HEK293T (cell line): ENCODE data around the gene KRI1.

Source experiments
- CTCF ChIA-PET: fragments of 350-600 bp; formaldehyde crosslinking; extraction: SDS; loops from one replicate; lab custom pipeline; 2021; ENCODE audit warnings: antibody characterized with exemption, inconsistent platforms; lab: Yijun Ruan, JAX
- POLR2A ChIA-PET: fragments of 350-600 bp; formaldehyde crosslinking; extraction: SDS; loops from one replicate; lab custom pipeline; 2020; ENCODE audit warnings: antibody characterized with exemption, inconsistent platforms; lab: Yijun Ruan, JAX
- DNase-seq: peaks from one replicate; pipeline ENCODE4 v3.0.0; 2012; ENCODE audit warnings: mixed read lengths; ENCODE audit errors: extremely low spot score
- ARNT ChIP-seq: fragments of 450-650 bp; IDR thresholded peaks from 2 replicates; pipeline ENCODE4 v1.6.1; 2017; ENCODE audit warnings: mild to moderate bottlenecking
- BHLHE40 ChIP-seq: fragments of 450-650 bp; IDR thresholded peaks from 2 replicates; pipeline ENCODE4 v1.6.1; 2016; ENCODE audit warnings: mild to moderate bottlenecking, moderate library complexity, borderline replicate concordance
- CTBP1 ChIP-seq: fragments of 450-650 bp; IDR thresholded peaks from 2 replicates; pipeline ENCODE4 v1.6.1; 2016; ENCODE audit warnings: borderline replicate concordance
- ELF4 ChIP-seq: fragments of 450-650 bp; IDR thresholded peaks from 2 replicates; pipeline ENCODE4 v1.6.1; 2017; ENCODE audit warnings: antibody characterized with exemption
- FOXA1 ChIP-seq: fragments of 450-650 bp; IDR thresholded peaks from 2 replicates; pipeline ENCODE4 v1.6.1; 2016; ENCODE audit warnings: mild to moderate bottlenecking
- FOXK2 ChIP-seq: fragments of 450-650 bp; IDR thresholded peaks from 2 replicates; pipeline ENCODE4 v1.6.1; 2016; ENCODE audit warnings: mild to moderate bottlenecking
- FOXM1 ChIP-seq: fragments of 450-650 bp; IDR thresholded peaks from 2 replicates; pipeline ENCODE4 v1.6.1; 2017; ENCODE audit warnings: mild to moderate bottlenecking, borderline replicate concordance
- HDGF ChIP-seq: fragments of 450-650 bp; IDR thresholded peaks from 2 replicates; pipeline ENCODE4 v1.6.1; 2017; ENCODE audit warnings: antibody characterized with exemption, borderline replicate concordance
- L3MBTL2 ChIP-seq: fragments of 450-650 bp; conservative IDR thresholded peaks from 2 replicates; pipeline ENCODE4 v1.6.1; 2016; ENCODE audit warnings: mild to moderate bottlenecking
- LEF1 ChIP-seq: fragments of 450-650 bp; IDR thresholded peaks from 2 replicates; pipeline ENCODE4 v1.6.1; 2017; ENCODE audit warnings: mild to moderate bottlenecking, borderline replicate concordance
- NFRKB ChIP-seq: fragments of 450-650 bp; IDR thresholded peaks from 2 replicates; pipeline ENCODE4 v1.6.1; 2016; ENCODE audit warnings: mild to moderate bottlenecking, moderate library complexity
- SP1 ChIP-seq: fragments of 450-650 bp; IDR thresholded peaks from 2 replicates; pipeline ENCODE4 v1.6.1; 2017
- SUZ12 ChIP-seq: fragments of 450-650 bp; IDR thresholded peaks from 2 replicates; pipeline ENCODE4 v1.6.1; 2016; ENCODE audit warnings: mild to moderate bottlenecking
- TARDBP ChIP-seq: fragments of 450-650 bp; IDR thresholded peaks from 2 replicates; pipeline ENCODE4 v1.6.1; 2016
- ZNF384 ChIP-seq: fragments of 450-650 bp; IDR thresholded peaks from 2 replicates; pipeline ENCODE4 v1.6.1; 2016
- TF ChIP-seq, protein P1 (sequence below): fragments of 450-650 bp; IDR thresholded peaks from 2 replicates; pipeline ENCODE4 v1.6.1; 2016

The KRI1 gene

GRCh38 chr19:10603084-10603872 lies 37.5 kb upstream of the KRI1 start:
- ChIA-PET CTCF (interaction anchor here (1.1 to 2.1 kb wide), 2 partner anchors 41 to 96 kb away, joined by 3 to 6 read pairs; no protein-coding TSS in a partner anchor), POLR2A (interaction anchor here (1.0 to 1.2 kb wide), 2 partner anchors 14 to 233 kb away, joined by 3 read pairs; partner anchors contain the start of gene TMED1)
- no peak for DNase-seq
- no peak for TF ChIP-seq ARNT

DNA sequence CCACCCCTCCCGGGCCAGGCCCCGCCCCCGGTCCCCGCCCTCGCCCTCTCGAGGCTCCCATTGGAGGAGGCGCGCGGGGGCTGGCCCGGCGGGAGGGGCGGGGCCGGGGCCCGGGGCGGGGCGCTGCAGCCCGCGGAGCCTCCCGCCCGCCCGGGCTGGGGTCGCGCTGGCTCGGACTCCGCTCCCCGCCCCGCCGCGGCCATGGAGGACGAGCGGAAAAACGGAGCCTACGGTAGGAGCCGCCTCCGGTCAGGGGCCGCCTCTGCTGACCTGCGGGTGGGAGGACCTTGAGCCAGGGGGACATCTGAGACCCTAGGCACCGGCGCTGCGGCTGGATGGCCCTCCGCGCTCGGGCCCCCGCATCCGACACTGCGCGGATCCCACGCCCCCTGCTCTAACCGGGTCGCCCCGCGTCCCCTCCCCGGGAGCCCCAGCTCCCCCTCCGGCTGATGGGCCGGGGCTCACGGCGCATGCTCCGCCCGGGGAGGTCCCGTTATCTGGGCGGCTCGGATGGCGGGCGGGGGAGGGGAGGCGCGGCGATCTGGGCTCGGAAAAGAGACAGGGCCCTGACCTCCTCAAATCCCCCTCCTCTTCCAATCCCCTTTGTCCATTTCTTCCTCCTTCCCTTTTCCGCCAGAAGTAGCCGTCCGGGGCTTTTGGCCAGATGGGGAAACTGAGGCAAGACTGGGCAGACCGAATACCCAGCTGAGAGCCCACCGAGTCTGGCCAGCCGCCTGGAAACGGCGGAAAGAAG lies 36.7 kb upstream of the KRI1 start:
- ChIA-PET POLR2A (interaction anchor here (1.0 to 1.2 kb wide), 6 partner anchors 14 to 313 kb away, joined by 3 to 4 read pairs (median 3); partner anchors contain the start of genes ICAM5, KEAP1 and TMED1), CTCF (interaction anchor here (0.6 to 1.2 kb wide), 2 partner anchors 21 to 97 kb away, joined by 3 to 5 read pairs; no protein-coding TSS in a partner anchor)
- no peak for TF ChIP-seq ZNF384
- TF ChIP-seq SP1, result no peak
- no peak for TF ChIP-seq FOXM1
- TF ChIP-seq FOXA1, result no peak
- no peak for TF ChIP-seq LEF1
- TF ChIP-seq TARDBP, result no peak
- TF ChIP-seq HDGF, result no peak
- no peak for TF ChIP-seq ELF4
- no peak for TF ChIP-seq L3MBTL2
- no peak for TF ChIP-seq FOXK2
- no peak for TF ChIP-seq ARNT
- TF ChIP-seq, protein P1, sequence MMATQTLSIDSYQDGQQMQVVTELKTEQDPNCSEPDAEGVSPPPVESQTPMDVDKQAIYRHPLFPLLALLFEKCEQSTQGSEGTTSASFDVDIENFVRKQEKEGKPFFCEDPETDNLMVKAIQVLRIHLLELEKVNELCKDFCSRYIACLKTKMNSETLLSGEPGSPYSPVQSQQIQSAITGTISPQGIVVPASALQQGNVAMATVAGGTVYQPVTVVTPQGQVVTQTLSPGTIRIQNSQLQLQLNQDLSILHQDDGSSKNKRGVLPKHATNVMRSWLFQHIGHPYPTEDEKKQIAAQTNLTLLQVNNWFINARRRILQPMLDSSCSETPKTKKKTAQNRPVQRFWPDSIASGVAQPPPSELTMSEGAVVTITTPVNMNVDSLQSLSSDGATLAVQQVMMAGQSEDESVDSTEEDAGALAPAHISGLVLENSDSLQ, result no peak
- TF ChIP-seq BHLHE40, result no peak
- no peak for TF ChIP-seq NFRKB
- TF ChIP-seq SUZ12, result no peak
- no peak for TF ChIP-seq CTBP1
- DNase-seq, result peak; percentile 97

GRCh38 chr19:10601999-10602329 lies 36.2 kb upstream of the KRI1 start:
- DNase-seq, result no peak
- ChIA-PET POLR2A (interaction anchor here (1.0 to 1.2 kb wide), 6 partner anchors 15 to 312 kb away, joined by 3 to 4 read pairs (median 3); partner anchors contain the start of genes ICAM5, KEAP1 and TMED1), CTCF (interaction anchor here (0.6 to 1.2 kb wide), 2 partner anchors 20 to 98 kb away, joined by 3 to 5 read pairs; no protein-coding TSS in a partner anchor)
- no peak for TF ChIP-seq CTBP1
- no peak for TF ChIP-seq TARDBP
- TF ChIP-seq, protein P1, result no peak
- no peak for TF ChIP-seq FOXM1
- TF ChIP-seq ARNT, result no peak
- TF ChIP-seq BHLHE40, result no peak
- no peak for TF ChIP-seq FOXA1

GRCh38 chr19:10600149-10600548 lies 34.3 kb upstream of the KRI1 start:
- ChIA-PET CTCF (no interaction called here), POLR2A (no interaction called here)
- no peak for DNase-seq
- TF ChIP-seq FOXM1, result no peak
- no peak for TF ChIP-seq SP1
- TF ChIP-seq, protein P1, result no peak

DNA sequence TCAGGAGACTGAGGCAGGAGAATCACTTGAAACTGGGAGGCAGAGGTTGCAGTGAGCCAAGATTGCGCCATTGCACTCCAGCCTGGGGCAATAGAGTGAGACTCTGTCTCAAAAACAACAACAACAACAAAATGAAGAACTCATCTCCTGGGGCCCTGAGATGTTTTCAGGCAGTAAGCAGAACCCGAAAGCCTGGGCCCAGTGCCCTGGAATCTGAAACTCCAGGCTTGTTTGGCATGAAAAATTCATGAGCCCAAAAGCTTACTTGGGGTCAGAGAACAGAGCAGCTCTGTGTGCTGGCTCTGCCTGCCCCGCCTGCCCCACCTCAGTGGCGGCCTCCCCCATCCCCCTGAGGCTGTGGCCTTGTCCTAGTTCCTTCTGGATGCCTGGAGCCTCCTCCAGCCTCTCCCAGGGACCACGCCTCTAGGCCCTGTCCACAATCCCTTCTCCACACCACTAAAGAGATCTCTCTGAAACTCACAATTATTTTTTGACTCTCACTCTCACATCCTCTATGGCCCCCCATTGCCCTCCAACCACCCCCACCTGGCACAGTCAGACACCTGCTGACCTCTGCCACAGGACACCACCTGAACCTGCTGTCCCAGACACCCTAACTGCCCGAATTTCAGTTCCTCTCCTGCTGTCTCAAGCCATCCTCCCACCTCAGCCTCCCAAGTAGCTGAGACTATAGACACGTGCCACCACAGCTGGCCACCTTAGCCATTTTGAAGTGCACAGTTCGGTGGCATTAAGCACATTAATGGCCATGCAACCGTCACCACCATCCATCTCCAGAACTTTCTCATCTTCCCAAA lies 28.2 kb upstream of the KRI1 start:
- ChIA-PET POLR2A (no interaction called here), CTCF (interaction anchor here (0.6 kb wide), 1 partner anchor 1704 kb away, joined by 4 read pairs; no protein-coding TSS in a partner anchor)
- TF ChIP-seq SUZ12, result no peak
- TF ChIP-seq NFRKB, result no peak
- no peak for TF ChIP-seq ELF4
- no peak for TF ChIP-seq HDGF
- no peak for TF ChIP-seq ARNT
- no peak for DNase-seq

DNA sequence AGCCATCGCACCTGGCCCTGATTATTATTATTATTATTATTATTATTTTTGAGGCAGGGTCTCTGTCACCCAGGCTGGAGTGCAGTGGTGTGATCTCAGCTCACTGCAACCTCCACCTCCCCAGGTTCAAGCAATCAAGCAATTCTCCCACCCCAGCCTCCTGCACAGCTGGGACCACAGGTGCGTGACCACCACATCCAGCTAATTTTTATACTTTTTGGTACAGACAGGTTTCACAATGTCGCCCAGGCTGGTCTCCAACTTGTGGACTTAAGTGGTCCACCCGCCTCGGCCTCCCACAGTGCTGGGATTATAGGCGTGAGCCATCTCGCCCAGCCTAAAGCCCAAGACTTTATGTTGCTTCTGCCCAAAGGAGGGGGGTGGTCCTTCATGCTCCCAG lies 27.3 kb upstream of the KRI1 start:
- POLR2A ChIA-PET, result no interaction called here
- DNase-seq, result no peak
- no peak for TF ChIP-seq L3MBTL2
- TF ChIP-seq SUZ12, result no peak
- TF ChIP-seq CTBP1, result no peak
- TF ChIP-seq, protein P1, result no peak
- no peak for TF ChIP-seq ARNT
- no peak for TF ChIP-seq HDGF
- no peak for TF ChIP-seq FOXK2
- no peak for TF ChIP-seq FOXA1
- no peak for TF ChIP-seq FOXM1
- no peak for TF ChIP-seq SP1
- TF ChIP-seq TARDBP, result no peak
- no peak for TF ChIP-seq BHLHE40
- TF ChIP-seq NFRKB, result no peak
- TF ChIP-seq LEF1, result no peak
- TF ChIP-seq ELF4, result no peak
- TF ChIP-seq ZNF384, result no peak
- CTCF ChIA-PET, result interaction anchor here (1.2 kb wide), 1 partner anchor 52 kb away, joined by 4 read pairs; no protein-coding TSS in a partner anchor
